BLaER1 treated with 17β-estradiol and CSF1 and Interleukin-3, amounts not matched to agents 10 nM and 100 nM (cell line): ENCODE results near the gene FEN1.
A peak's percentile ranks its signal among the peaks of the same experiment; 100 is the strongest.

ENCODE experiments used
- H3K27ac ChIP-seq, 11 experiments: shearing (Covaris generic); formaldehyde crosslinking; 2 replicates each; pipeline ENCODE4 v1.8.1; 2022
- H3K27me3 ChIP-seq, 11 experiments: shearing (Covaris generic); formaldehyde crosslinking; 2 replicates each; pipeline ENCODE4 v1.8.1; 2022
- H3K36me3 ChIP-seq, 11 experiments: shearing (Covaris generic); formaldehyde crosslinking; 2 replicates each; pipeline ENCODE4 v1.8.1; 2022
- H3K4me1 ChIP-seq, 10 experiments: shearing (Covaris generic); formaldehyde crosslinking; 2 replicates each; pipeline ENCODE4 v1.8.1; 2022
- H3K4me2 ChIP-seq, 11 experiments: shearing (Covaris generic); formaldehyde crosslinking; 2 replicates each; pipeline ENCODE4 v1.8.1; 2022
- H3K4me3 ChIP-seq, 10 experiments: shearing (Covaris generic); formaldehyde crosslinking; 2 replicates each; pipeline ENCODE4 v1.8.1; 2022
- H3K9ac ChIP-seq, 11 experiments: shearing (Covaris generic); formaldehyde crosslinking; 2 replicates each; pipeline ENCODE4 v1.8.1; 2022
- H3K9me3 ChIP-seq, 11 experiments: shearing (Covaris generic); formaldehyde crosslinking; replicated peaks in 1 of 11; 2 replicates each; pipeline ENCODE4 v1.8.1; 2022
- H4K20me1 ChIP-seq, 11 experiments: shearing (Covaris generic); formaldehyde crosslinking; 2 replicates each; pipeline ENCODE4 v1.8.1; 2022
- Cebpa-rat ChIP-seq, 11 experiments: shearing (Covaris generic); IDR thresholded peaks; 2 replicates each; pipeline ENCODE4 v1.8.1; 2022

The FEN1 gene

GRCh38 chr11:61782299-61782698 is 10.4 kb upstream of the FEN1 start:
- TF ChIP-seq Cebpa-rat (IDR thresholded peaks at IDR 0.05): no peak
- no peak overlapping the region for H3K4me3 ChIP-seq
- peaks cover 6 to 60% (median 31%) of the 10 kb centered on the region in 11 experiments; a peak in 17 of 22 replicates for H4K20me1 ChIP-seq
- peaks cover 18 to 34% (median 27%) of the 10 kb centered on the region in 10 experiments; a peak in 19 of 20 replicates for H3K4me1 ChIP-seq
- no peaks in the 10 kb centered on the region for H3K27me3 ChIP-seq
- no peak overlapping the region for H3K4me2 ChIP-seq
- H3K9ac ChIP-seq: peak overlapping the region in 1 of 11 experiments; percentile 30; a peak in 1 of 22 replicates
- peaks cover 24 to 50% (median 33%) of the 10 kb centered on the region in 11 experiments for H3K36me3 ChIP-seq
- H3K9me3 ChIP-seq: no peaks in the 10 kb centered on the region
- no peak overlapping the region for H3K27ac ChIP-seq

DNA sequence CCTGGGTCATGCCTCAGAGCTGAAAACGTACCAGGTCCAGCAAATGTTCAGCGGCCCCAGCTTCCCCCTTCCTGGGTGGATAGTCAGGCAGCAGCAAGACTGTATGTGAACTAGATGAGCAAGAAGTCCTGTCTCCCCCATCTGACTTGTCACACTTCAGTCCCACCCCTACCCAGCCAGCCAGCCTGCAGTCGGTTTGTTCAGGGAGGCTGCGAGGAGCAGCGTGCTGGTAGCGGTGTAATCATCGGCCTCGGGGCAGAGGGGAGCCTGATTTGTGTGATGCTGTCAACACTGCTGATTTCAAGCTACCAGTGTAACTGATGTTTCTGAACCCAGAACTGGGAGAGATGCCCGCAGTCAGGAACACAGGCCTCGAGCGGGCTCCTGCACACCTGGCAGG is 9.9 kb upstream of the FEN1 start:
- no peak for TF ChIP-seq Cebpa-rat (IDR thresholded peaks at IDR 0.05)

DNA sequence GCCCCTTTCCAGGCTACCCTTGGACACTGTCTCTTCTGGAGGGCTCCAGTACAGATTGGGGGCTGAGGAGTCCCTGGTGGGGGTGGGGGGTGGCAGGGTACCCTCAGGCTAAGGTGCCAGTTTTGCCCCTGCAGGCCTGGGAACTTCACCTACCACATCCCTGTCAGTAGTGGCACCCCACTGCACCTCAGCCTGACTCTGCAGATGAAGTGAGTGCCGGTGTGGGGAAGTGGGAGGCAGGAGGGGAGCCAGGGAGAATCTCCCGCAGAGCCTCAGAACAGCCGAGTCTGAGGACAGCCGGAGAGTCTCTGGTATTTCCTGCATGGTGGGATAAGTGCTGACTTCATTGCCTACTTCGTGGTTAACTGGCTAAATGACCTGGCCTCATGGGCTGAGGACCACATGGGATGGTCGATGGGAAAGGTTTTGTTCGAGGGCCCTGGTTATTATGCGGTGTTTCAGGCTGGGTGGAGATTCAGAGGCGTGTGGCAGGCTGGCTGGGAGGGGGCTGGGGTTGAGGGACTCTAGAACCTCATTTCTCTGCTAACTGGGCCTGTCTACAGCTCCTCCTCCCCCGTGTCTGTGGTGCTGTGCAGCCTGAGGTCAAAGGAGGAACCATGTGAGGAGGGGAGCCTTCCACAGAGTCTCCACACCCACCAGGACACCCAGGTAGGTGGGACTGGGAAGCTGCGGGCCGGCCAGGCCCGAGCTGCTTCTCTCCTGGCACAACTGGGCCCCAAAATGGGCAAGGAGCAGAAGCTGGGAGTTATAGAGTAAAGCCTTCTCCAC is 8.8 kb upstream of the FEN1 start:
- Histone ChIP-seq H3K4me2 (peak overlapping the region in 2 of 11 experiments; percentile 21 to 22; a peak in 2 of 22 replicates), H3K9me3 (no peaks in the 10 kb centered on the region), H3K27me3 (no peaks in the 10 kb centered on the region), H3K36me3 (peaks cover 40 to 66% (median 49%) of the 10 kb centered on the region in 11 experiments), H3K4me3 (no peak overlapping the region), H3K27ac (no peak overlapping the region), H3K9ac (peak overlapping the region in 2 of 11 experiments; percentile 9 to 19; a peak in 1 of 22 replicates), H4K20me1 (peaks cover 6 to 74% (median 45%) of the 10 kb centered on the region in 11 experiments; a peak in 17 of 22 replicates), H3K4me1 (peaks cover 17 to 41% (median 28%) of the 10 kb centered on the region in 10 experiments; a peak in 19 of 20 replicates)
- TF ChIP-seq Cebpa-rat (IDR thresholded peaks at IDR 0.05): no peak

More for the DNA sequence above, 9.9 kb upstream of the FEN1 start:
- H3K36me3 ChIP-seq: peaks cover 29 to 56% (median 38%) of the 10 kb centered on the region in 11 experiments
- peak overlapping the region in 1 of 11 experiments; percentile 30; a peak in 1 of 22 replicates for H3K9ac ChIP-seq
- H4K20me1 ChIP-seq: peaks cover 6 to 65% (median 37%) of the 10 kb centered on the region in 11 experiments; a peak in 17 of 22 replicates
- H3K27ac ChIP-seq: no peak overlapping the region
- no peaks in the 10 kb centered on the region for H3K9me3 ChIP-seq
- H3K4me1 ChIP-seq: peaks cover 13 to 34% (median 27%) of the 10 kb centered on the region in 10 experiments; a peak in 19 of 20 replicates
- H3K27me3 ChIP-seq: no peaks in the 10 kb centered on the region
- H3K4me2 ChIP-seq: no peak overlapping the region
- no peak overlapping the region for H3K4me3 ChIP-seq

- Histone ChIP-seq H3K36me3 (peaks cover 46 to 72% (median 55%) of the 10 kb centered on the region in 11 experiments), H4K20me1 (peaks cover 6 to 70% (median 45%) of the 10 kb centered on the region in 11 experiments; a peak in 17 of 22 replicates)
Measured at GRCh38 chr11:61784506-61784805, 8.3 kb upstream of the FEN1 start.

DNA sequence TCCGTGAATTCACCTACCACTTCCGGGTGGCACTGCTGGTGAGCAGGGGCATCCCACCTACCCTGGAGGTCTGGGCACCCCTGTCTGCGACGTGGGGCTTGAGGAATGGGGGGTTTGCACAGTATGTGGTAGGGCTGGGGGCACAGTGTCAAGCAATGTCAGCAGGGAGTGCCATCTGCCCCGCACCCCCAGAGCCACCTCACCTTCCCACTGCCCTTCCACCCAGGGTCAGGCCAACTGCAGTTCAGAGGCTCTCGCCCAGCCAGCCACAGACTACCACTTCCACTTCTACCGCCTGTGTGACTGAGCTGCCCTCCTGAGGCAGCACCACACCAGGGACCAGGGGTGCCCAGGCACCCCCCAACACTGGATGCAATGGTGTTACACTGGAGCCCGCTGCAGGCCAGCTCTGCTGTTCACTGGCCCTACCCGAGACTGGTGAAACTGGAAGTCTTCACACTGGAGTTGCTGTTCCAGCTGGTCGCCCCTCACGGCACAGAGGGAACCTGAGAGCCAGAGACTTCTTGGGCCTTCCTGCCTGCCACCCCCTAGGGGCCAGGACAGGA is 6.8 kb upstream of the FEN1 start:
- Histone ChIP-seq H4K20me1 (peaks cover 6 to 66% (median 45%) of the 10 kb centered on the region in 11 experiments; a peak in 17 of 22 replicates), H3K4me2 (peak overlapping the region in 7 of 11 experiments; percentile 35 to 69 (median 58); a peak in 12 of 22 replicates), H3K4me1 (peaks cover 24 to 52% (median 32%) of the 10 kb centered on the region in 10 experiments; a peak in 19 of 20 replicates), H3K27ac (peak overlapping the region in 5 of 11 experiments; percentile 5 to 38 (median 11); a peak in 5 of 22 replicates), H3K9ac (peak overlapping the region in 7 of 11 experiments; percentile 6 to 62 (median 45); a peak in 9 of 22 replicates), H3K9me3 (no peaks in the 10 kb centered on the region), H3K36me3 (peaks cover 60 to 83% (median 68%) of the 10 kb centered on the region in 11 experiments), H3K4me3 (no peak overlapping the region), H3K27me3 (no peaks in the 10 kb centered on the region)
- TF ChIP-seq Cebpa-rat (IDR thresholded peaks at IDR 0.05): no peak

More at GRCh38 chr11:61784506-61784805, 8.3 kb upstream of the FEN1 start:
- no peak for TF ChIP-seq Cebpa-rat (IDR thresholded peaks at IDR 0.05)
- H3K4me3 ChIP-seq: no peak overlapping the region
- 0 out of 22 replicates have a peak overlapping the region, but pooled peaks of 1 of the 11 experiments have one; percentile 19 for H3K9ac ChIP-seq
- H3K4me2 ChIP-seq: 0 out of 22 replicates have a peak overlapping the region, but pooled peaks of 1 of the 11 experiments have one; percentile 21
- no peaks in the 10 kb centered on the region for H3K9me3 ChIP-seq
- H3K27me3 ChIP-seq: no peaks in the 10 kb centered on the region
- no peak overlapping the region for H3K27ac ChIP-seq
- H3K4me1 ChIP-seq: peaks cover 22 to 41% (median 27%) of the 10 kb centered on the region in 10 experiments; a peak in 19 of 20 replicates

DNA sequence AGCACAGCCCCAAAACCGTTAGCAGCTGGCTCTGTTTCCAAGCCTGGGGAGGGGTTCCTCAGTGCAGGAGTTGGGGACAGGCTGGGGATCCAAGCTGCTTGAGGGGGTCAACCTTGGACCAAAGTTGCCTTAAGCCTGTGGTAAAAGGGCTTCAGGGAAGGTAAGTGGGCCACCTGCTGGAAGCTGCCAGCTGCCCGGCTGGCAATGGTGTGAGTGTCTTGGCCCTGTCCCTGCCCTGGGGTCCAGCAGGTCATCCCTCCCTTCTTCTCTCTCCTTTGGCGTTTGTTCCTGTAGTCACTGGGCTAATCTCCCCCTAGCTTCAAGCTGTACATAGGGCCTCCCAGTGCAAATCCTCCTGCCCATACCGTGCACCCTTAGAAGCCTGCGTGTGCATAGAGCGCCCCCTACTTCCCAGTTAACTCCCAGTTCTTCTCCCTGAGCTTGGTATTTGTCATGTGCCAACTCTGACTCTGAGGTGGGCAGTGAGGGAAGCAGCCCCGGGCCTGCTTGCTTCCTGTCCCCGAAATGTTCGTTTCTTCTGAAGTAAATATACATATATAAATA is 4.7 kb upstream of the FEN1 start:
- no peak overlapping the region for H3K4me3 ChIP-seq
- TF ChIP-seq Cebpa-rat (IDR thresholded peaks at IDR 0.05): no peak
- peaks cover 6 to 66% (median 44%) of the 10 kb centered on the region in 11 experiments; a peak in 17 of 22 replicates for H4K20me1 ChIP-seq
- H3K27me3 ChIP-seq: no peaks in the 10 kb centered on the region
- H3K9me3 ChIP-seq: no peaks in the 10 kb centered on the region
- peak overlapping the region in 7 of 11 experiments; percentile 31 to 69 (median 58); a peak in 8 of 22 replicates for H3K4me2 ChIP-seq
- peaks cover 60 to 80% (median 68%) of the 10 kb centered on the region in 11 experiments for H3K36me3 ChIP-seq
- H3K9ac ChIP-seq: peak overlapping the region in 6 of 11 experiments; percentile 9 to 39 (median 21); a peak in 4 of 22 replicates
- H3K4me1 ChIP-seq: peaks cover 32 to 61% (median 40%) of the 10 kb centered on the region in 10 experiments
- no peak overlapping the region for H3K27ac ChIP-seq

DNA sequence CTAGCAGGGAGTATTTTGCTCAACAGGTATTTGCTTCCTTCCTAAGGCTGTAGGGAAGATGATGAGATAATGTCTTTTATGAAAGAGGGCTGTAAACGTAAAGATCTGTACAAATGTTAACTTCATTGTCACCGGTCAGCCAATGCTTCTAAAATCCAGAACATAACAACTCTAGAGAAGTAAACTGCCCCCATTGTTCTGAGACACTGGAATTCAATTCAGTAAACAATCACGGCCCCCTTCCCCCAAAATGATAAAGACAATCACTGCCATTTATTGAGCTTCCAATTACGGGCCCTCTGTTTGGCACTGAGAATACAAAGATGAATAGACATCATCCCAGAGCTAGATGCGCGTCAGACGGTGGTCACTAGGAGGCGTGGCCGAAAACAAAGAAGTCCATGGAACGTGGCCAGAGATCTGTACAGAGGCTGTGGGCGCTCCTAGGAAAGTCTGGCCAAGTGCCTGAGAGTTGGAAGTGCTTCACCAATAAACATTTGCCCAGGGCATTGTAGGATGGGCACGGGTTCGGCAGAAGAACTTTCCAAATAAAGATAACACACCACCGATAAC is 888 bp upstream of the FEN1 start:
- Histone ChIP-seq H3K36me3 (peaks cover 50 to 71% (median 62%) of the 10 kb centered on the region in 11 experiments), H3K4me1 (peaks cover 36 to 67% (median 54%) of the 10 kb centered on the region in 10 experiments), H3K4me3 (peak overlapping the region; percentile 76 to 89 (median 82)), H3K4me2 (peak overlapping the region; percentile 82 to 99 (median 90)), H3K9me3 (no peaks in the 10 kb centered on the region), H3K27ac (peak overlapping the region; percentile 98 to 100 (median 99)), H3K27me3 (no peaks in the 10 kb centered on the region), H3K9ac (peak overlapping the region; percentile 96 to 100 (median 99)), H4K20me1 (peaks cover 22 to 54% (median 38%) of the 10 kb centered on the region in 11 experiments; a peak in 18 of 22 replicates)
- TF ChIP-seq Cebpa-rat (IDR thresholded peaks at IDR 0.05): no peak
